ENCODE data around the gene KSR1.

KSR1 gene

GRCh38 chr17:27575096-27575911 lies 119.1 kb downstream of the KSR1 start:
- no peak for DNase-seq

- no peak for DNase-seq
These were observed 119.6 kb downstream of the KSR1 start for GRCh38 chr17:27575912-27576252.

DNA sequence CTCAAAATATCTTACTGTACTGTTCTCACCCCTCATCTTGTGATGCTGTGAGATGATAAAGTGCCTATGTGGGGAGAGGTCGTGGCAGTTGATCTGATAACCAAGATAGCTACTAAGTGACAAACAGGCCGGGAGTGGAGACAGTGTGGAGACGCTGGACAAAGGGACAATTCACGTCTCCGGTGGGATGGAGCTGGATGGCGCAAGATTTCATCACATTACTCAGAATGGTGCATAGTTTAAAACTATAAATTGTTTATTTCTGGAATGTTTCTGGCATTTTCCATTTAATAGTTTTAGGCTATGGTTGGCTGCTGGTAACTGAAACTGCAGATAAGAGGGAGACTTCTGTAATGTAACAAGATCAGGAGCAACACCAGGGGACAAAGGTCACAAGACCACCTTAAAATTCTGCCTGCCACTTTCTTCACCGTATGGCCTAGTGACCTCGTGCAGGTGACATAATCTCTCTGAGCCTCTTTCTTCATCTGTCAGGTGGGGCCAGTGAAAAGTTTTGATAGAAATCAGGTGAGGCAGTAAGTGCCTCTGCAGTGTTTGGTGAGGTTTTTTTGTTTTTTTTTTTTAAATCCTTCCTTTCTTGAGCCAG lies 120.3 kb downstream of the KSR1 start:
- no peak for DNase-seq

DNA sequence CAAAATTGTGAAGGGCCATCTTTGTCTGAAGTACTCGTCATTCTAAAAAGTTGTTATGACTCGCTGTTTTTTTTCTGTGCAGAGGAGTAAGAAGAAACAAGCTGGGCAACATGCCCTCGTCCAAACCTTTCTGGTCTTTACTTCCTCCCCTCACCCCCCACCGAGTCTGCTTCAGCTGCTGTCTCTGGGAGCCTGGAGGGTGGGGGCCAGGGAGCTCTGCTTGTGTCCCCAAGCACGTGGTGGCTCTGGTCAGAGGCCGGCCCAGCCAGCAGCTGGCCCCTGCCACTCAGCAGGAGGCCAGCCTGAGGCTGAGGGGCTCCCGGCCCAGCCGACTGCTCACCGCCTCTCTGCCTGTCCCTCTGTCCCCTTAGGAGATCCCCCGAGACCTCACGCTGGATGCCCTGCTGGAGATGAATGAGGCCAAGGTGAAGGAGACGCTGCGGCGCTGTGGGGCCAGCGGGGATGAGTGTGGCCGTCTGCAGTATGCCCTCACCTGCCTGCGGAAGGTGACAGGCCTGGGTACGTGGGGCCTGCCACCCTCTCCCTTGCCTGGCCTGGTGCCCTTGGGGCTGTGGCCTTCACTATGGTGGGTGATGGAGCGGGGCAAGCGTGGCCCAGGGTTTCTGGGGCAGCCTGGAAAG lies 121.0 kb downstream of the KSR1 start:
- no peak for DNase-seq

- DNase-seq = no peak
These were observed 121.9 kb downstream of the KSR1 start for GRCh38 chr17:27577884-27578717.

DNA sequence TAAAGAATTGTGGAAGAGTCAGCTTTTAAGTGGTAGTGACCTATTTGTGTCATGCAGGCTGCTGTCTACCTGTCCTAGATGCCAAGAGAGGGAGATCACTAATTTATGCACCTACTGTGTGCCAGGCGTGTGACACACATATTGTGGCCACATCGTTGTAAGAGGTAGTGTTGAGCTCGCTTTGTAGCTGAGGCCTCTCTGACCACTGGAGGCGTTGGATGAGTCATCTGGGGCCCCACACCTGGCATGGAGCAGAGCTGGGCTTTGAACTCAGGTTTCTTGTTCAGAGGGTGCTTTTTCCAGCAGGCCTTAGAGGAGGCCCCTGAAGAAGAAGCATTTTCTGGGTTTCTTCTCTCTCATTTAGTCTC lies 122.5 kb downstream of the KSR1 start:
- no peak for DNase-seq

DNA sequence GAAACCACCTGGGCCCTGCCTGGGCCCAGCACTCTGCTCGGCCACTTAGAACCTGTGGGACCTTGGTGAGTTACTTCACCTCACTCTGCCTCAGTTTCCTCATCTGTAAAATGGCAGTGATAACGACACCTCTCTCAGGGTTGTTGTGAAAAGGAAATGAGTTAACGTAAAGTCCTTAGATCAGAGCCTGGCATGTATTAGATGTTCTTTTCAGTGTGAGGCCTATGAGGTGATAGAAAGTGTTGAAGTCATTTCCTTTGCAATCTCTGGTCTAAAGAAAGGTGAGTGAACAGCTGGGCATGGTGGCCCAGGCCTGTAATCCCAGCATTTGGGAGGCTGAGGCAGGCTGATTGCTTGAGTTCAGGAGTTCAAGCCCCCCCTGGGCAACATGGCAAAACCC lies 123.1 kb downstream of the KSR1 start:
- no peak for DNase-seq

DNA sequence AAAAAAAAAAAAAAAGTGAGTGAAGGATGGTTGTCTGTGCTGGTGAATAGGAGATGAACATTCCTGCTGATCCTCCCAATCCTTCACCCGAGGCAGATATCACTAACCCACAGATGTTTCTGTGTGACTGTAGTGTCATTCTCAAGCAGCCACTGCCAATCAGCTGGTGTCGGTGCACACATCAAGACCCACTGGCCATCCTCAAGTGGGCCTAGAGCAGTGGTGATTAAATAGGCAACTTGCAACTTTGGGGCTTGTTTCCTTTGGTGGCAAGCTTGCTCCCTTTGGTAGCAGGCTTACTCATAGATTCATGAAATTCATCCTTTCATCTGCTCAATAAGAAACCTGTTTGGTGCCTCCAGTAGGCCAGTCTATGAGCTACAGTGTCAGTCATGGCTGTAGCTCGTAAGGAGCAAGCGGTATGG lies 123.7 kb downstream of the KSR1 start:
- DNase-seq = no peak

DNA sequence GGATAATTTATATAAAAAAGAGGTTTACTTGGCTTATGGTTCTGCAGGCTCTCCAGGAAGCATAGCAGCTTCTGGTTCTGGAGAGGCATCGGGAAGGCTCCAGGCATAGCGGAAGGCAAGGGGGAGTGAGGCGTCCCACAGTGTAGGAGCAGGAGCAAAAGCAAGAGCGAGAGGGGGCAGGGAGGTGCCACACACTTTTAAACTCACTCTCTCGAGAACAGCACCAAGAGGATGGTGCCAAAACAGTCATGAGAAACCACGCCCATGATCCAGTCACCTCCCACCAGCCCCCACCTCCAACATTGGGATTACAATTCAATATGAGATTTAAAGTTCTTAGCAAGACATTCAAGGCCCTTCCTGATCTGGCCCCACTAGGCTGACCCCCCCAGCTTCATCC lies 124.8 kb downstream of the KSR1 start:
- DNase-seq = no peak

DNA sequence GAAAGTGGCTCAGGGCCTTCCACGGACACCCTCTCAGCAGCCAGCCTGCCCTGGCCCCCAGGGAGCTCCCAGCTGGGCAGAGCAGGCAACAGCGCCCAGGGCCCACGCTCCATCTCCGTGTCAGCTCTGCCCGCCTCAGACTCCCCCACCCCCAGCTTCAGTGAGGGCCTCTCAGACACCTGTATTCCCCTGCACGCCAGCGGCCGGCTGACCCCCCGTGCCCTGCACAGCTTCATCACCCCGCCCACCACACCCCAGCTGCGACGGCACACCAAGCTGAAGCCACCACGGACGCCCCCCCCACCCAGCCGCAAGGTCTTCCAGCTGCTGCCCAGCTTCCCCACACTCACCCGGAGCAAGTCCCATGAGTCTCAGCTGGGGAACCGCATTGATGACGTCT lies 126.4 kb downstream of the KSR1 start:
- DNase-seq = no peak

- DNase-seq = no peak
These were observed 129.0 kb downstream of the KSR1 start for GRCh38 chr17:27585153-27585681.

GRCh38 chr17:27585792-27586191 lies 129.5 kb downstream of the KSR1 start:
- no peak for DNase-seq

GRCh38 chr17:27586203-27586721 lies 130.0 kb downstream of the KSR1 start:
- DNase-seq = no peak

DNA sequence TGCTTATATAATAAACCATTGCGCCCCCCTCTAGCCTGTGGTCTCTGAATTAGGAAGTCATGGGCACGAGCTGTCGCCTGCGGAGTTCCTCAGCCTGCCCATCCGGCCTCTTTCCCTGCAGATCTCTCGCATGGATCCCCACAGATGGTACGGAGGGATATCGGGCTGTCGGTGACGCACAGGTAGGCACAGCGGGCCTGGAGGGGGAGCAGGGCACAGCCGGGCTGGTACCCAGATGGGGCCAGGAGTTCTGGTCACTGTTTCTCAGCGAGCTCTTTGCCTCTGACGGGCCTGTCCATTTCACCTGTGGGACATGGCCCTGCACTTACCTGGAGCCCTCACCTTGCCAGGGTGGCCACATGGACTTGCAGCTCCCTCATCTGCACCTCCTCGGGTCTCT lies 132.1 kb downstream of the KSR1 start:
- no peak for DNase-seq

DNA sequence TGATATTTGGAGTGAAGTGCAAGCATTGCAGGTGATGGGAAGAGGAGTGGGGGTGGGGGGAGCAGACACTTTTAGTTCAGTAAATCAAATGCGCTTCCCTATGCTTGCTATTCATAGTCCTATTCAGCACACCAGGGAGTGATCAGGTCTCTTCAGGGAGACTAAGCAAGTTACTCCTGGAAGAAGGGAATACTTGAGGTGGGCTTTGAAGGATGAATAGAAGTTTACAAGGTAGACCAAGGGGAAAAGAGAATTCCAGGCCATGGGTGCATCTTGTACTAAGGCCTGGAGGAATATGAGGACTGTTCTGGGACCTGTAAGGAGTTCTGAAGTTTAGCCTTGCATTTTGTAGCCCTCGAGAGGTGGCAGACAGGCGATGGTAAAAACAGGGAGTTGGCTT lies 134.6 kb downstream of the KSR1 start:
- DNase-seq = no peak

- DNase-seq = no peak
These were observed 135.7 kb downstream of the KSR1 start for GRCh38 chr17:27591986-27592385.

GRCh38 chr17:27593232-27593856 lies 137.1 kb downstream of the KSR1 start:
- DNase-seq = no peak

DNA sequence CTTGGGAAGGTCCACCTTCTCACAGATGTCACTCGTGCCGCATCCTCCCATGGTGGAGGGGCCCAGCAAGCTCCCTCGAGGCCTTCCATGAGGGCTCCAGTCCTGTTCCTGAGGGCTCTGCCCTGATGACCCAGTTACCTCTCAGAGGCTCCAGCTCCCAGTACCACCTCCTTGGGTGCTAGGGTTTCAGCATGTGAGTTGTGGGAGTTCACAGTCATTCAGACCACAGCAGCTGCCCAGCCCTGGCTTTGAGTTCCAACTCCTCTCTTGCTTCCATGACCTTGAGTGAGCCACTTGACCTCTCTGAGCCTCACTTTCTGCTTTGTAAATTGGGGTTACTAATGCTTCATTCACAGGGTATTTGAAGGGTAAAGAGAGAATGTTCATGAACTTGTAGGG lies 137.6 kb downstream of the KSR1 start:
- DNase-seq = no peak

DNA sequence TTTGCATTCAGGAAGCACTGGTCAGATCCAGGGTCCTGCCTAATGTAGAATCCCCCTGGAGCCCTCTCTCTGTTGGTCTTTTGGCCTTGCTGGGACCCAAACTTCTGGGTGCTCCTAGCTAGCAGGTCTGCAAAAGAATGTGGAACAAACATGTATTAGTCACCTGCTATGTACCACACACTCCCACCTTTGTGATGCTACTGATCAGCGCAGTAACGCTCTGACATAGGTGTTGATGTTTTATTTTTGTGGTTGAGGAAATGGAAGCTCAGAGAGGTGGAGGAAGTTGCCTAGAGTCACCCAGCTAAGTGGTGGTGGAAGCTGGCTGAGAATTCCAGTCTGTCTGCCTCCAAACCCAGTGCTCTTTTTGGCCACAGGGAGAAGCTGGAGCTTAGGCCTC lies 139.0 kb downstream of the KSR1 start:
- DNase-seq = no peak

DNA sequence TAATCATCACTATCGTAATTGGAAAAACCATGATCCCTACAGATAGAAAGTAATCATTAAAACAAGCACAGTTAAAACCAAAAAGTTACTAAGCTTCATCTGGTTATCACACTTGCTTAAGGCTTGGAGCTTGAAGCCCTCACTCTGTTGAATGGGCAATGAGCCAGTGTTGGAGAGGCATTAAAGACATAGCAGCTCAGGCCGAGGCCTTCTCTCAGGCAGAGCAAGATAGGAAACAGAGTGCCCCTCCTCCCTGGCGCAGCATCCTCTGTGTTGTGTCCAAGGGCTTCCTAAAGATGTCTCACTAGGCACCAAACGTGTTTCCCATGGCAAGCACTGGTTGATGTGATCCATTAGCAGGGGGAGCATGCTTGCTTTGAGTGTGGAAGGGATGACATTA lies 139.8 kb downstream of the KSR1 start:
- no peak for DNase-seq

GRCh38 chr17:27596566-27597187 lies 140.4 kb downstream of the KSR1 start:
- no peak for DNase-seq

DNA sequence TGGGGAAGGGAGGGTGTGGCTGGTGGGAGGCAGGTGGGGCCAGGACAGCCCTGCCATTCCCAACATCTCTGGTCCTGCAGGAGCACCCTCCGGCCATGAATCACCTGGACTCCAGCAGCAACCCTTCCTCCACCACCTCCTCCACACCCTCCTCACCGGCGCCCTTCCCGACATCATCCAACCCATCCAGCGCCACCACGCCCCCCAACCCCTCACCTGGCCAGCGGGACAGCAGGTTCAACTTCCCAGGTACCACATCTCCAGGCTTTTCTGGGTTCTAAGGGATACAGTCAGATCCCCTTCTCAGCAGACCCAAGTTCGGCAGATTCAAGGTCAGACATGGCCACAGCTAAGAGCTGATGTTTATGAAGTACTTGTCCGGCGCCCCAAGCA lies 140.9 kb downstream of the KSR1 start:
- DNase-seq = no peak
